ENCODE data around the gene NUCB2.

DNA sequence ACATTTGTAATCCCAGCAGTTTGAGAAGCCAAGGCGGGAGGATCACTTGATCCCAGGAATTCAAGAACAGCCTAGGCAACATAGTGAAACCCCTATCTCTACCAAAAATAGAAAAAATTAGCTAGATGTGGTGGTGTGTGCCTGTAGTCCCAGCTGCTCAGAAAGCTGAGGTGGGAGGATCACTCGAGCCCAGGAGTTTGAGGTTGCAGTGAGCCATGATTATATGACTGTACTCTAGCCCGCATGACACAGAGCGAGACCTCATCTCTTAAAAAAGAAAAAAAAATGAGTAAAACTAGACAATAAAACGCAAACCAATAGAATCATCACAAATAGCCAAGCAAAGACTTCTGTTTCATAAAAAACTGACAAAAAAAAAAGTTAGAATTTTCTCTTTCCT is 21.8 kb downstream of the NUCB2 start:
- TF ChIP-seq, protein P1, sequence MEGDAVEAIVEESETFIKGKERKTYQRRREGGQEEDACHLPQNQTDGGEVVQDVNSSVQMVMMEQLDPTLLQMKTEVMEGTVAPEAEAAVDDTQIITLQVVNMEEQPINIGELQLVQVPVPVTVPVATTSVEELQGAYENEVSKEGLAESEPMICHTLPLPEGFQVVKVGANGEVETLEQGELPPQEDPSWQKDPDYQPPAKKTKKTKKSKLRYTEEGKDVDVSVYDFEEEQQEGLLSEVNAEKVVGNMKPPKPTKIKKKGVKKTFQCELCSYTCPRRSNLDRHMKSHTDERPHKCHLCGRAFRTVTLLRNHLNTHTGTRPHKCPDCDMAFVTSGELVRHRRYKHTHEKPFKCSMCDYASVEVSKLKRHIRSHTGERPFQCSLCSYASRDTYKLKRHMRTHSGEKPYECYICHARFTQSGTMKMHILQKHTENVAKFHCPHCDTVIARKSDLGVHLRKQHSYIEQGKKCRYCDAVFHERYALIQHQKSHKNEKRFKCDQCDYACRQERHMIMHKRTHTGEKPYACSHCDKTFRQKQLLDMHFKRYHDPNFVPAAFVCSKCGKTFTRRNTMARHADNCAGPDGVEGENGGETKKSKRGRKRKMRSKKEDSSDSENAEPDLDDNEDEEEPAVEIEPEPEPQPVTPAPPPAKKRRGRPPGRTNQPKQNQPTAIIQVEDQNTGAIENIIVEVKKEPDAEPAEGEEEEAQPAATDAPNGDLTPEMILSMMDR (IDR thresholded peaks at IDR 0.05; ENCODE audit: low read depth, low read length): no peak
- TF ChIP-seq POLR2A (IDR thresholded peaks at IDR 0.05; ENCODE audit: extremely low read depth, insufficient read length) (no peak), MYC (IDR thresholded peaks at IDR 0.05; ENCODE audit: low read depth, low read length) (no peak)
